Effector CD8-positive, alpha-beta T cell (primary cell): ENCODE data around the gene FUT3.

Experiments
- DNase-seq: peaks from one replicate; lab custom pipeline; 2025; lab: John Stamatoyannopoulos, UW

FUT3 gene

GRCh38 chr19:5825178-5825577 lies 26.1 kb downstream of the FUT3 start:
- DNase-seq: no peak

- DNase-seq: no peak
Observed at GRCh38 chr19:5824751-5825150, 26.5 kb downstream of the FUT3 start.

DNA sequence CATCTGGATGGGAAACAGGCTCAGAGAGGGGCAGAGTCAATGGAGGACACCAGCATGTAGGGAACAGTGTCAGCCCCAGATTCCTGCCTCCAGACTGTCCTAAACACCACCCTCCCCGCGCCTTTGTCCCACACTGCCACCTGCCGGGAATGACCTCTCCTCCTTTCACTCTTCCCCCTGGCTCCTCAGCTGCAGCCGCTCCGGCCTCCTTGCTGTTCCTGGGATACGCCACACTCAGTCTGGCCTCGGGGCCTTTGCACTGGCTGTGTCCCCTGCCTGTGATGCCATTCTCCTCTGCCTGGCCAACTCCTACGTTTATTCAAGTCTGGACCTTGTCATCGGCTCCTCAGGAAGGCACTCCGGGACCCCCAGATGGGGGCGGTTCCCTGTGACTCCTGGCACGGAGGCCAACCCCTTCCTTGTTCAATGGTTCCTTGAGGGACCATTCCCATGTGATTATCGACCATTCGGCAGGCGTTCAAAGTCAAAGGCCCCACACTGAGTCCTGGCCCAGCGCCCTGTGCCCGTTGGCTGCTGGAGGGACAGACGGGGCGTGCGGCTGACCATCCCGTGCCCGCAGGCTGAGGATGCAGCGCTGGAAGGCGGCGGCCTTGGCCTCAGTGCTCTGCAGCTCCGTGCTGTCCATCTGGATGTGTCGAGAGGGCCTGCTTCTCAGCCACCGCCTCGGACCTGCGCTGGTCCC lies 27.5 kb downstream of the FUT3 start:
- no peak for DNase-seq

DNA sequence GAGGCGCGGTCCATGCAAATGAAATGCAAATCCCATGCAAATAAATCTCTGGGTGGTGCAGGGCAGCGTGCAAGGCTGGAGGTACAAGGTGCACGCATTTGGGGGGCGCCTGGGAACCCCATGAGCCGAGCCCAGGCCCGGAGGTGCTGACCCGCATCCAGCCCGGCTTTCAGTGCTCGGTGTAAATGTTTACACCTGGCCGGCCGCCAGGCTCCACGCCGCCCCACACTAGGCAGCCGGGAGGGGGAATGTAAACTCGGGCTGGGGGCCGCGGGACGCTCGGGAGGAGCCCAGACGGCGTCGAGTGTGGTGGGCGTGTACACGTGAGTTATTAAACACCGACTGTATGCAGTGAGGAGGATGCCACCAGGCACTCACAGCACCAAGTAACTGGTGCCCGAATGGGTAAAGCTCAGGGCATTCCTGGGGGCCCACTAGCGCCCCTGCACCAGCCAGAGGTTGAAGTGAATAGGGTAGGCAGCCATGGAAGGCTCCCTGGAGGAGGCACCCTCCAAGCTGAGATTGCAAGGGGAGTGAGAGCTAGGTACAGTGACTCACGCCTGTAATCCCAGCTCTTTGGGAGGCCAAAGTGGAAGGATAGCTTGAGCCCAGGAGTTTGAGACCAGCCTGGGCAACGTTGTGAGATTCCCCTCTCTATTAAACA lies 28.9 kb downstream of the FUT3 start:
- DNase-seq: no peak

GRCh38 chr19:5821521-5822180 lies 29.6 kb downstream of the FUT3 start:
- no peak for DNase-seq

- no peak for DNase-seq
Observed at GRCh38 chr19:5820785-5821184, 30.5 kb downstream of the FUT3 start.

GRCh38 chr19:5818594-5818993 lies 32.7 kb downstream of the FUT3 start:
- DNase-seq: no peak

- DNase-seq: no peak
Observed at GRCh38 chr19:5817218-5817617, 34.0 kb downstream of the FUT3 start.

DNA sequence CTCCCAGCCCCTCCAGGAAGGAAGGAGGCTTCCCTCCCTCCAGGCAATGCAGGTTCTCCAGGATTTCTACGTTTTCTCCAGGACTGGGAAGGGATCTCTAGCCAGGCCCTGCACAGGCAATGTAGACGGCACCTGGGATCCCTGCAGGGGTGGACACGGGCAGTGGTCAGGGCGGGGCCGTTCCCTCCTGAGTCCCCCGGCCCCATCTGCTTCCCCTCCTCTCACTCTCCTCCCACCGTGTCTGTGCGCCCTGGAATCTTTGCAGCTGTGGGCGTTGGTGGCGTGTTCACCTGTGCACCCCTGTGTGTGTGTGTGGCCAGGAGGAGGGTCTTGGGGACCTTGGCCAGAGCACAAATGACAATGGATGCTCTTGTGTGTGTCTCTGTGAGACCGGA lies 36.4 kb downstream of the FUT3 start:
- DNase-seq: no peak

GRCh38 chr19:5814123-5814851 lies 37.0 kb downstream of the FUT3 start:
- no peak for DNase-seq

GRCh38 chr19:5811117-5811516 lies 40.1 kb downstream of the FUT3 start:
- no peak for DNase-seq

DNA sequence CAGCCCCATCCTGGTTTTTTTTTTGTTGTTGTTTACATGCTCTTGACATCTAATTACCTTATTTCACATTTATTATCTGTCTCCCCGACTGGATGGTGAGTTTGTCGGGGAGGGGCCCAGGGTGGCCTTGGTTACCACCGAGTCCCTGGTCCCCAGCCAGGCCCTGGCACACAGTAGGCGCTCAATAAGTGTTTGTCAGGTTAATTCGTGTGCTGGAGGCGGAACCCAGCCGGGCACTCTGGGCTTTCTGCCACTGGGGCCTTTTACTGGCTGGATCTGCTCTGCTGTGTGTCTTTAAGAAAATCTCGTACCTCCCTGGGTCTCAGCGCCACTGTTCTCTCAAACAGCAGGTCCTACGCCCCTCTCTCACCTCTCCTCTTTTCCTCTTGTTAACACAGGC lies 41.8 kb downstream of the FUT3 start:
- no peak for DNase-seq

GRCh38 chr19:5809053-5809452 lies 42.2 kb downstream of the FUT3 start:
- no peak for DNase-seq

GRCh38 chr19:5808120-5808816 lies 43.0 kb downstream of the FUT3 start:
- DNase-seq: no peak

- no peak for DNase-seq
Observed at GRCh38 chr19:5806905-5807304, 44.3 kb downstream of the FUT3 start.

DNA sequence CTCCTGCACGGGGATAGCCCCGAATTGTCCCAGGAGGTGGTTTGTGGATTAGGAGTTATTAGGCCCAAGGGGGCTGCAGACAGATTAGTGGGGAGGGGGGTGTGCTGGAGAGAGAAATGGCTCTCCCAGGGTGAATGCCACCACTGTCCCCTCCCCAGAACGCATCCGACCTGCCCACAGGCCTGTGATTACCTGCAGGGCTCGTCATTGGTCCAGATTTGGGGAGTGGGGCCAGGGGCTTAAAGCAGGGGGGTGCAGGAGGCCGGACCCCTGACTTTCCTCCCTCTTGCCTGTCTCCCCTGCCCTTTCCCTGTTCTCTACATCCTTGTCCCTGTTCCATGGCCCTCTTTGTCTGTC lies 45.1 kb downstream of the FUT3 start:
- DNase-seq: no peak

- DNase-seq: peak; percentile 64
Observed at GRCh38 chr19:5805462-5806132, 45.7 kb downstream of the FUT3 start.

- peak; percentile 53 for DNase-seq
Observed at GRCh38 chr19:5804516-5805461, 46.5 kb downstream of the FUT3 start, which contains the start of gene NRTN. Gene NRTN (plus strand): TSS chr19:5805067. CDS start chr19:5824166, 19,099 bp downstream.

GRCh38 chr19:5803752-5804515 lies 47.3 kb downstream of the FUT3 start:
- DNase-seq: peak; percentile 90

DNA sequence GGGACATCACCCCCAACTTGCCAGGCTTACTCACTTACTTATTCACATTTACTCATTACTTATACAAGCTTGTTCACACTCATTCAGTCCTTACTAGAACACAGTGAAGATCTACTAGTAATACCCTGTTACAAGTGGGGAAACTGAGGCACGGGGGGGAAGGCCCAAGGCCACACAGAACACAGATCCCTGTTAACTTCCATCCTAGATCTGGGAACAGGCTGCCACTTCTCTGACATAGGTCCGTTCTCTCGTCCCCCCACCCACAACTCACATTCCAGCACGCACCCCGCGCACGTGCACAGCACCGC lies 47.9 kb downstream of the FUT3 start:
- no peak for DNase-seq
